ENCODE results near the gene TDRD3. TPM values are rescaled to one million over a fixed set of nuclear protein-coding genes. Genes with fewer than 3 reads are reported as not detected.

TDRD3 gene
- 9.8 and 11.7 TPM in 2 replicates for total RNA-seq

DNA sequence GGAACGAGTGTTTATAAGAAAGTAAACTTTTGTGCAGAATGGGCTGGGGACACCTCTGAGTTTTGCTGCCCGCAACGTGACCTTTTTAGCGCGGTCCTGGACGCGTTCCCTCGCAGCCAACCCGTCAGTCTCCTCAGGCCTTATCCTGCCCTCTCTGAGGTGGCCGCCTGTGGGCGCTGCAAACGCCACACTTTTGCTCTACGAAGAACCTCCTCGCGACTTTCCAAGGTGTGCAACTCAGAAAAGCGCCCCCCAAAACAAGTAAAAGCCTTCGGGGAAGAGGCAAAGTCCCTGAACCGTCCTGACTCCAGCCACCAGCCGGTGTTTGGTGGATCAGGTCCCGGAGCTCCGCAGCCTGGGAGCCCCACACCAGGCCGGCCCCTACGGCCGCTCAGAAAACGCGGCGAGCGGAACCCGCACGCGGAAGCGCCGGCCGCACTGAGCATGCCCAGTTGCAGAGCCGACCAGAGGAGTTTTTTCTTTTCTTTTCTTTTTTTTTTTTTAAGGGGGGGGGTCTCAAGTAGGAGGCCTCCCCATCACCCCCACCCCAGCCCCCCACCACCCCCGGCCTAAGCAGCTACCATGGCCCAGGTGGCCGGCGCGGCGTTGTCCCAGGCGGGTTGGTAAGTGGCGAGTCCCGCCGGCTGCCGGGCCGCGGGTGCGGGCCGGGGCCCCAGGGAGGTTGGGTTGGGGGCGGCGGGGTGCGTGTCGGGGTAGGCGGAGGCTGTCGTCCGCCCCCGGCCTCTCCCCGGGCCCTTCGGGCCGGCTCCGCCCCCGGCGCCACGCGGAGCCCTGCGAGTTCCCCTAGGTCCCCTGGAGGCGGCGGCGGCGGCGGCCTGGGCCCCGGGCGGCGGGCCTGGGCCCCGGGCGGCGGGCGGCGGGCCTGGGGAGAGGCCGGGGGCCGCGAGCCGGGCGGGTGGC is at the start of gene TDRD3:
Gene TDRD3, plus strand, starts transcription at position 438 of the 921 bp plus-strand sequence. Its CDS starts 145 bp downstream, at position 583.

Other genes with a start within 250 kb of the TDRD3 start
- 14.1 and 24.5 TPM in 2 replicates for gene DIAPH3, start 233.3 kb upstream of the TDRD3 start, total RNA-seq